ENCODE data around the gene KIT. TPM values are rescaled to one million over a fixed set of nuclear protein-coding genes. Genes with fewer than 3 reads are reported as not detected.
"Not testable (repeated sequence)": the region's sequence is repeated elsewhere in the genome, so short reads cannot be mapped to it uniquely, and the experiment has no call there.

KIT gene
- 0.02 TPM in 1 of 2 replicates, not detected in the other for total RNA-seq (2014; rRNA removed; shearing (Covaris generic))

GRCh38 chr4:54657551-54658251, at the start of gene KIT:
Gene KIT (plus strand): TSS chr4:54657957. CDS start chr4:54658015, 58 bp downstream.
- DNase-seq (ENCODE audit: low read depth): no peak

GRCh38 chr4:54609310-54609709, 48.4 kb upstream of the KIT start:
- DNase-seq (ENCODE audit: low read depth): no peak

- DNase-seq (ENCODE audit: low read depth): peak; percentile 5
Measured at GRCh38 chr4:54614149-54614548, 43.6 kb upstream of the KIT start.

GRCh38 chr4:54620773-54621172, 37.0 kb upstream of the KIT start:
- DNase-seq (ENCODE audit: low read depth): no peak

- peak; percentile 39 for DNase-seq (ENCODE audit: low read depth)
Measured at GRCh38 chr4:54625391-54625790, 32.4 kb upstream of the KIT start.

- peak; percentile 24 for DNase-seq (ENCODE audit: low read depth)
Measured at GRCh38 chr4:54626113-54626512, 31.6 kb upstream of the KIT start.

GRCh38 chr4:54632537-54632936, 25.2 kb upstream of the KIT start:
- DNase-seq (ENCODE audit: low read depth): no peak

- DNase-seq (ENCODE audit: low read depth): not testable (repeated sequence)
Measured at GRCh38 chr4:54633102-54633740, 24.5 kb upstream of the KIT start.

- no peak for DNase-seq (ENCODE audit: low read depth)
Measured at GRCh38 chr4:54635318-54635717, 22.4 kb upstream of the KIT start.

- no peak for DNase-seq (ENCODE audit: low read depth)
Measured at GRCh38 chr4:54637325-54637724, 20.4 kb upstream of the KIT start.

GRCh38 chr4:54641101-54641500, 16.7 kb upstream of the KIT start:
- DNase-seq (ENCODE audit: low read depth): not testable (repeated sequence)

GRCh38 chr4:54643172-54643571, 14.6 kb upstream of the KIT start:
- DNase-seq (ENCODE audit: low read depth): no peak

GRCh38 chr4:54643958-54644751, 13.6 kb upstream of the KIT start:
- no peak for DNase-seq (ENCODE audit: low read depth)

GRCh38 chr4:54645830-54646229, 11.9 kb upstream of the KIT start:
- peak; percentile 44 for DNase-seq (ENCODE audit: low read depth)

GRCh38 chr4:54647070-54647469, 10.7 kb upstream of the KIT start:
- DNase-seq (ENCODE audit: low read depth): peak; percentile 38

GRCh38 chr4:54651050-54651449, 6.7 kb upstream of the KIT start:
- DNase-seq (ENCODE audit: low read depth): no peak

- no peak for DNase-seq (ENCODE audit: low read depth)
Measured at GRCh38 chr4:54654753-54655152, 3.0 kb upstream of the KIT start.

GRCh38 chr4:54657185-54657550, 589 bp upstream of the KIT start:
- no peak for DNase-seq (ENCODE audit: low read depth)

GRCh38 chr4:54658252-54659093, 716 bp downstream of the KIT start:
- DNase-seq (ENCODE audit: low read depth): peak; percentile 68

- DNase-seq (ENCODE audit: low read depth): no peak
Measured at GRCh38 chr4:54659313-54659712, 1.6 kb downstream of the KIT start.

GRCh38 chr4:54659749-54660535, 2.2 kb downstream of the KIT start:
- DNase-seq (ENCODE audit: low read depth): no peak
